Islet precursor cell (in vitro differentiated cells): ENCODE measurements around the gene GMDS.
A peak's percentile ranks its signal among the peaks of the same experiment; 100 is the strongest.

Experiments used
- DNase-seq: peaks from one replicate; pipeline ENCODE4 v3.0.0-alpha.2; 2018

Gene GMDS

GRCh38 chr6:1618311-1619097 lies 626.9 kb downstream of the GMDS start:
- no peak for DNase-seq

- DNase-seq = no peak
Observed at GRCh38 chr6:1617466-1618310, 627.7 kb downstream of the GMDS start.

- no peak for DNase-seq
Observed at GRCh38 chr6:1616701-1617463, 628.5 kb downstream of the GMDS start.

GRCh38 chr6:1615853-1616420 lies 629.5 kb downstream of the GMDS start:
- no peak for DNase-seq

GRCh38 chr6:1615151-1615852 lies 630.1 kb downstream of the GMDS start:
- DNase-seq = no peak

GRCh38 chr6:1614448-1615150 lies 630.8 kb downstream of the GMDS start:
- no peak for DNase-seq

- DNase-seq = peak; percentile 76
Observed at GRCh38 chr6:1613688-1614447, 631.5 kb downstream of the GMDS start.

- no peak for DNase-seq
Observed at GRCh38 chr6:1613346-1613687, 632.1 kb downstream of the GMDS start.

- DNase-seq = no peak
Observed at GRCh38 chr6:1612974-1613306, 632.5 kb downstream of the GMDS start.

- no peak for DNase-seq
Observed at GRCh38 chr6:1612299-1612973, 633.0 kb downstream of the GMDS start.

- DNase-seq = peak; percentile 77
Observed at GRCh38 chr6:1611572-1612298, 633.7 kb downstream of the GMDS start.

- DNase-seq = no peak
Observed at GRCh38 chr6:1611322-1611571, 634.2 kb downstream of the GMDS start.

- no peak for DNase-seq
Observed at GRCh38 chr6:1610497-1611321, 634.7 kb downstream of the GMDS start.

GRCh38 chr6:1609648-1610496 lies 635.5 kb downstream of the GMDS start, which contains the start of gene FOXC1:
Gene FOXC1 (plus strand): TSS chr6:1609915. CDS start chr6:1610446, 531 bp downstream.
- peak; percentile 89 for DNase-seq

- peak; percentile 61 for DNase-seq
Observed at GRCh38 chr6:1609041-1609647, 636.3 kb downstream of the GMDS start.

- peak; percentile 57 for DNase-seq
Observed at GRCh38 chr6:1608222-1609040, 637.0 kb downstream of the GMDS start.
